OCI-LY1 (cell line): ENCODE results near the gene MGAT3.

Source experiments
- H2AFZ ChIP-seq: fragments of 200-600 bp; sonication (generic), shearing (Covaris generic); 2 replicates; pipeline ENCODE4 v1.6.0; 2014; ENCODE audit warnings: antibody characterized with exemption, mild to moderate bottlenecking, low read length
- H3F3A ChIP-seq: fragments of 200-600 bp; sonication (generic), shearing (Covaris generic); 2 replicates; pipeline ENCODE4 v1.6.0; 2014; ENCODE audit warnings: mild to moderate bottlenecking, antibody characterized with exemption, low read length, moderate library complexity; ENCODE audit not compliant: insufficient read depth
- H3K27ac ChIP-seq: fragments of 200-600 bp; sonication (generic); 2 replicates; pipeline ENCODE4 v1.5.1; 2014; ENCODE audit warnings: low read length, mixed run types, mild to moderate bottlenecking, low read depth; ENCODE audit not compliant: poor library complexity, severe bottlenecking
- H3K27me3 ChIP-seq: fragments of 200-600 bp; sonication (generic); 2 replicates; pipeline ENCODE4 v1.6.0; 2014; ENCODE audit warnings: antibody characterized with exemption, mild to moderate bottlenecking, low read length, moderate library complexity; ENCODE audit not compliant: insufficient read depth
- H3K36me3 ChIP-seq: fragments of 200-600 bp; sonication (generic); 2 replicates; pipeline ENCODE4 v1.6.1; 2014; ENCODE audit warnings: mild to moderate bottlenecking, antibody characterized with exemption, low read length, moderate library complexity, mixed read lengths; ENCODE audit not compliant: insufficient read depth
- H3K4me1 ChIP-seq: fragments of 200-600 bp; sonication (generic); 2 replicates; pipeline ENCODE4 v1.5.1; 2014; ENCODE audit warnings: mild to moderate bottlenecking, low read length, moderate library complexity; ENCODE audit not compliant: insufficient read depth, severe bottlenecking
- H3K4me2 ChIP-seq: fragments of 200-600 bp; sonication (generic), shearing (Covaris generic); 2 replicates; pipeline ENCODE4 v1.6.1; 2014; ENCODE audit warnings: low read length
- H3K4me3 ChIP-seq: fragments of 200-600 bp; sonication (generic); 2 replicates; pipeline ENCODE4 v1.5.1; 2014; ENCODE audit warnings: low read length, low read depth, mild to moderate bottlenecking, mixed read lengths; ENCODE audit not compliant: poor library complexity, severe bottlenecking
- H3K79me2 ChIP-seq: fragments of 200-600 bp; shearing (Covaris generic); 2 replicates; pipeline ENCODE4 v1.6.1; 2016; ENCODE audit warnings: mixed run types, low read length, mixed read lengths; ENCODE audit not compliant: insufficient read depth
- H3K9ac ChIP-seq: fragments of 200-600 bp; sonication (generic), shearing (Covaris generic); 2 replicates; pipeline ENCODE4 v1.6.1; 2014; ENCODE audit warnings: mild to moderate bottlenecking, low read length, mixed read lengths
- H3K9me2 ChIP-seq: fragments of 200-600 bp; sonication (generic), shearing (Covaris generic); 2 replicates; pipeline ENCODE4 v1.6.1; 2014; ENCODE audit warnings: low read depth, mild to moderate bottlenecking, low read length, mixed read lengths
- H3K9me3 ChIP-seq: fragments of 200-600 bp; shearing (Covaris generic); 2 replicates; pipeline ENCODE4 v1.6.1; 2014; ENCODE audit warnings: low read length, mixed read lengths
- H4K20me1 ChIP-seq: fragments of 200-600 bp; sonication (generic), shearing (Covaris generic); 2 replicates; pipeline ENCODE4 v1.6.0; 2016; ENCODE audit warnings: mild to moderate bottlenecking, low read length; ENCODE audit not compliant: insufficient read depth
- EZH2 ChIP-seq: fragments of 200-600 bp; sonication (generic), shearing (Covaris generic); IDR thresholded peaks from 2 replicates; pipeline ENCODE4 v1.8.0; 2017; ENCODE audit warnings: borderline replicate concordance, mixed run types, mild to moderate bottlenecking, antibody characterized with exemption, low read length, moderate library complexity, mixed read lengths
- TF ChIP-seq, protein P1 (sequence below): fragments of 200-600 bp; sonication (generic), shearing (Covaris generic); IDR thresholded peaks from 2 replicates; pipeline ENCODE4 v1.5.1; 2017; ENCODE audit warnings: mild to moderate bottlenecking, antibody characterized with exemption, low read length, moderate library complexity, mixed read lengths

The MGAT3 gene

GRCh38 chr22:39433476-39434242 is 23.2 kb upstream of the MGAT3 start:
- Histone ChIP-seq H3K4me3 (no peak overlapping the region), H3K9me2 (no peaks in the 10 kb centered on the region), H3F3A (no peaks in the 10 kb centered on the region), H3K9me3 (no peaks in the 10 kb centered on the region), H3K9ac (no peak overlapping the region), H3K79me2 (no peaks in the 10 kb centered on the region), H3K4me2 (no peak overlapping the region), H3K27ac (no peak overlapping the region), H2AFZ (no peak overlapping the region), H4K20me1 (no peaks in the 10 kb centered on the region), H3K36me3 (peaks cover 45% of the 10 kb centered on the region), H3K4me1 (peaks cover 36% of the 10 kb centered on the region), H3K27me3 (no peaks in the 10 kb centered on the region)
- TF ChIP-seq, protein P1, sequence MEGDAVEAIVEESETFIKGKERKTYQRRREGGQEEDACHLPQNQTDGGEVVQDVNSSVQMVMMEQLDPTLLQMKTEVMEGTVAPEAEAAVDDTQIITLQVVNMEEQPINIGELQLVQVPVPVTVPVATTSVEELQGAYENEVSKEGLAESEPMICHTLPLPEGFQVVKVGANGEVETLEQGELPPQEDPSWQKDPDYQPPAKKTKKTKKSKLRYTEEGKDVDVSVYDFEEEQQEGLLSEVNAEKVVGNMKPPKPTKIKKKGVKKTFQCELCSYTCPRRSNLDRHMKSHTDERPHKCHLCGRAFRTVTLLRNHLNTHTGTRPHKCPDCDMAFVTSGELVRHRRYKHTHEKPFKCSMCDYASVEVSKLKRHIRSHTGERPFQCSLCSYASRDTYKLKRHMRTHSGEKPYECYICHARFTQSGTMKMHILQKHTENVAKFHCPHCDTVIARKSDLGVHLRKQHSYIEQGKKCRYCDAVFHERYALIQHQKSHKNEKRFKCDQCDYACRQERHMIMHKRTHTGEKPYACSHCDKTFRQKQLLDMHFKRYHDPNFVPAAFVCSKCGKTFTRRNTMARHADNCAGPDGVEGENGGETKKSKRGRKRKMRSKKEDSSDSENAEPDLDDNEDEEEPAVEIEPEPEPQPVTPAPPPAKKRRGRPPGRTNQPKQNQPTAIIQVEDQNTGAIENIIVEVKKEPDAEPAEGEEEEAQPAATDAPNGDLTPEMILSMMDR: no peak
- no peak for TF ChIP-seq EZH2

- Histone ChIP-seq H3K4me3 (no peak overlapping the region), H3K9ac (no peak overlapping the region), H3K9me3 (no peaks in the 10 kb centered on the region), H3K27ac (peak overlapping the region; percentile 99), H4K20me1 (no peaks in the 10 kb centered on the region), H2AFZ (no peak overlapping the region), H3K79me2 (no peaks in the 10 kb centered on the region), H3F3A (peaks cover 3% of the 10 kb centered on the region; the same call in 1 of the 2 replicates), H3K4me1 (peaks cover 42% of the 10 kb centered on the region), H3K27me3 (no peaks in the 10 kb centered on the region), H3K9me2 (no peaks in the 10 kb centered on the region), H3K36me3 (peaks cover 41% of the 10 kb centered on the region), H3K4me2 (no peak overlapping the region)
- TF ChIP-seq, protein P1: no peak
- TF ChIP-seq EZH2: no peak
These were observed 22.6 kb upstream of the MGAT3 start for GRCh38 chr22:39434243-39434653.

GRCh38 chr22:39434721-39435120 is 22.1 kb upstream of the MGAT3 start:
- Histone ChIP-seq H3K4me1 (peaks cover 47% of the 10 kb centered on the region), H3K4me3 (no peak overlapping the region), H3K27me3 (no peaks in the 10 kb centered on the region), H3K79me2 (no peaks in the 10 kb centered on the region), H3K9me2 (no peaks in the 10 kb centered on the region), H3K9me3 (no peaks in the 10 kb centered on the region), H3K9ac (no peak overlapping the region), H4K20me1 (no peaks in the 10 kb centered on the region), H3K4me2 (no peak overlapping the region), H3F3A (peaks cover 8% of the 10 kb centered on the region; the same call in 1 of the 2 replicates), H2AFZ (no peak overlapping the region), H3K27ac (peak overlapping the region; percentile 99), H3K36me3 (peaks cover 38% of the 10 kb centered on the region)
- TF ChIP-seq EZH2: no peak
- TF ChIP-seq, protein P1: no peak
